ENCODE measurements around the gene SCMH1.
"Not testable (repeated sequence)": the region's sequence is repeated elsewhere in the genome, so short reads cannot be mapped to it uniquely, and the experiment has no call there.

The SCMH1 gene

GRCh38 chr1:41211608-41212007, 30.5 kb downstream of the SCMH1 start:
- DNase-seq (ENCODE audit: low read depth), result not testable (repeated sequence)

GRCh38 chr1:41207053-41207452, 35.1 kb downstream of the SCMH1 start:
- not testable (repeated sequence) for DNase-seq (ENCODE audit: low read depth)

GRCh38 chr1:41200728-41201127, 41.4 kb downstream of the SCMH1 start:
- no peak for DNase-seq (ENCODE audit: low read depth)

GRCh38 chr1:41199375-41199774, 42.7 kb downstream of the SCMH1 start:
- no peak for DNase-seq (ENCODE audit: low read depth)

- peak; percentile 58 for DNase-seq (ENCODE audit: low read depth)
Measured at GRCh38 chr1:41192456-41193178, 49.5 kb downstream of the SCMH1 start.

GRCh38 chr1:41184446-41184845, 57.7 kb downstream of the SCMH1 start:
- no peak for DNase-seq (ENCODE audit: low read depth)

- not testable (repeated sequence) for DNase-seq (ENCODE audit: low read depth)
Measured at GRCh38 chr1:41178230-41178629, 63.9 kb downstream of the SCMH1 start.

GRCh38 chr1:41175546-41175945, 66.6 kb downstream of the SCMH1 start:
- DNase-seq (ENCODE audit: low read depth), result peak; percentile 77

- DNase-seq (ENCODE audit: low read depth), result peak; percentile 49
Measured at GRCh38 chr1:41174170-41174569, 67.9 kb downstream of the SCMH1 start.

GRCh38 chr1:41173651-41174050, 68.5 kb downstream of the SCMH1 start:
- peak; percentile 81 for DNase-seq (ENCODE audit: low read depth)

- no peak for DNase-seq (ENCODE audit: low read depth)
Measured at GRCh38 chr1:41171266-41171874, 70.7 kb downstream of the SCMH1 start.

GRCh38 chr1:41169799-41170180, 72.3 kb downstream of the SCMH1 start:
- DNase-seq (ENCODE audit: low read depth), result no peak

GRCh38 chr1:41169066-41169798, 72.9 kb downstream of the SCMH1 start:
- DNase-seq (ENCODE audit: low read depth), result peak; percentile 37

GRCh38 chr1:41167667-41168066, 74.4 kb downstream of the SCMH1 start:
- no peak for DNase-seq (ENCODE audit: low read depth)

- DNase-seq (ENCODE audit: low read depth), result no peak
Measured at GRCh38 chr1:41164727-41165126, 77.4 kb downstream of the SCMH1 start.

- no peak for DNase-seq (ENCODE audit: low read depth)
Measured at GRCh38 chr1:41162441-41162840, 79.7 kb downstream of the SCMH1 start.

GRCh38 chr1:41161846-41162245, 80.3 kb downstream of the SCMH1 start:
- DNase-seq (ENCODE audit: low read depth), result no peak

GRCh38 chr1:41160498-41161110, 81.5 kb downstream of the SCMH1 start:
- DNase-seq (ENCODE audit: low read depth), result peak; percentile 39

- no peak for DNase-seq (ENCODE audit: low read depth)
Measured at GRCh38 chr1:41158966-41159365, 83.1 kb downstream of the SCMH1 start.

GRCh38 chr1:41158147-41158875, 83.8 kb downstream of the SCMH1 start:
- DNase-seq (ENCODE audit: low read depth), result no peak

- no peak for DNase-seq (ENCODE audit: low read depth)
Measured at GRCh38 chr1:41155105-41155504, 87.0 kb downstream of the SCMH1 start.

GRCh38 chr1:41153750-41154274, 88.3 kb downstream of the SCMH1 start:
- no peak for DNase-seq (ENCODE audit: low read depth)

Data from amniotic epithelial cell (primary cell).